HL-60 (cell line): Measurements from ENCODE around the gene FBXO48.
A peak's percentile ranks its signal among the peaks of the same experiment; 100 is the strongest.

Source experiments
- DNase-seq, 2 experiments: peaks; one replicate each; pipeline ENCODE4 v3.0.0-alpha.2; 2010 to 2020; ENCODE audit warnings: low read depth in 1 of 2, low spot score in 1 of 2
- H3K27ac ChIP-seq: fragments of 250-450 bp; sonication (Bioruptor Pico); replicated peaks from 2 replicates; pipeline ENCODE4 v1.5.1; 2020; ENCODE audit warnings: mild to moderate bottlenecking, moderate library complexity
- H3K27me3 ChIP-seq: fragments of 250-450 bp; sonication (Bioruptor Pico); 2 replicates; pipeline ENCODE4 v1.5.1; 2021; ENCODE audit warnings: mild to moderate bottlenecking, moderate library complexity; ENCODE audit not compliant: insufficient read depth, poor library complexity, severe bottlenecking
- H3K4me3 ChIP-seq: replicated peaks from 2 replicates; pipeline ENCODE4 v1.5.1; 2011; ENCODE audit warnings: mild to moderate bottlenecking, control low read depth, low read length; ENCODE audit not compliant: insufficient read depth
- CTCF ChIP-seq: IDR thresholded peaks from one replicate; pipeline ENCODE4 v1.5.1; 2011; ENCODE audit warnings: low read length, control low read depth, inconsistent platforms; ENCODE audit not compliant: insufficient read depth
- GABPA ChIP-seq: IDR thresholded peaks from 2 replicates; pipeline ENCODE4 v1.6.1; 2012; ENCODE audit warnings: low read depth
- POLR2AphosphoS5 ChIP-seq: IDR thresholded peaks from 2 replicates; pipeline ENCODE4 v1.6.1; 2012; ENCODE audit warnings: low read depth
- REST ChIP-seq: IDR thresholded peaks from 2 replicates; pipeline ENCODE4 v1.6.1; 2012; ENCODE audit warnings: low read depth; ENCODE audit not compliant: insufficient replicate concordance
- SPI1 ChIP-seq: IDR thresholded peaks from 2 replicates; pipeline ENCODE4 v1.6.1; 2012; ENCODE audit warnings: low read depth, mild to moderate bottlenecking, borderline replicate concordance

FBXO48 gene

DNA sequence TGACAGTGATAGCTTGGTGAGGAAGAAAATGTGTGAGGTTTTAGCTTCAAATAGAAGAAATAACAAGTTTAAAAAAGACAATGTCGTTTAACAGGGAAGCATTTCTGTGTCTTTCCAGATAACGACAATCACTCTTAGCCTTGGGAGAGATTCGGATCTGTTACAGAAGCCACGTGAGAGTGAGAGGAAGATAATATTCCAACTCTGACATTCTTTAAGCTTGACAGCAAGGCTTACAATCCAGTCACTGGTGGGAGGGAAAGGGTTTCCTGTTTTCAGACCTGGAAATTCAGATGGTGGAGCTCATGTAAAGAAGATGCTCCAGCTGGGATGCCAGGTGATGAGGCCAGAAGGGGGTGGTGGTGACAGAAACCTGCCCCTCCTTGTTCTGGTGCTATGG is 30.8 kb downstream of the FBXO48 start:
- DNase-seq: no peak
- no peak overlapping the region for H3K27ac ChIP-seq

GRCh38 chr2:68435615-68436014 is 31.5 kb downstream of the FBXO48 start:
- no peaks in the 10 kb centered on the region for H3K27me3 ChIP-seq
- no peak for DNase-seq
- H3K4me3 ChIP-seq: no peak overlapping the region
- TF ChIP-seq REST (no peak), GABPA (no peak), POLR2AphosphoS5 (no peak), CTCF (no peak), SPI1 (no peak)
- H3K27ac ChIP-seq: no peak overlapping the region

More for the DNA sequence above, 30.8 kb downstream of the FBXO48 start:
- Histone ChIP-seq H3K4me3 (no peak overlapping the region), H3K27me3 (no peaks in the 10 kb centered on the region)
- TF ChIP-seq REST (no peak), CTCF (no peak), POLR2AphosphoS5 (no peak), GABPA (no peak), SPI1 (no peak)

- Histone ChIP-seq H3K27me3 (no peaks in the 10 kb centered on the region), H3K4me3 (no peak overlapping the region), H3K27ac (no peak overlapping the region; the same call in 1 of the 2 replicates)
- DNase-seq: peak in 1 of 2 experiments; percentile 52
- TF ChIP-seq GABPA: no peak
- TF ChIP-seq POLR2AphosphoS5: no peak
- no peak for TF ChIP-seq CTCF
- no peak for TF ChIP-seq SPI1
- no peak for TF ChIP-seq REST
These were observed 32.1 kb downstream of the FBXO48 start for GRCh38 chr2:68434981-68435380.
